Suprapubic skin (tissue), 4 donors: ENCODE measurements around the gene OSBP2.

ENCODE experiments used
- EP300 ChIP-seq: sonication (generic); formaldehyde crosslinking; IDR thresholded peaks from one replicate; pipeline ENCODE4 v1.6.1; 2017; ENCODE audit warnings: antibody characterized with exemption
- POLR2A ChIP-seq, 2 donors: fragments of 450-650 bp; IDR thresholded peaks; one replicate each; pipeline ENCODE4 v1.6.1; 2017; ENCODE audit warnings: antibody characterized with exemption in 2 of 2, mild to moderate bottlenecking in 2 of 2, moderate library complexity in 2 of 2
- POLR2AphosphoS5 ChIP-seq, 3 donors: sonication (generic); formaldehyde crosslinking; IDR thresholded peaks; one replicate each; pipeline ENCODE4 v1.6.1; 2017; ENCODE audit warnings: antibody characterized with exemption in 3 of 3
- TF ChIP-seq, protein P1 (sequence below), 2 donors: fragments of 200-600 bp in 1 of 2; fragments of 450-650 bp in 1 of 2; sonication (generic) in 1 of 2; IDR thresholded peaks; one replicate each; pipeline ENCODE4 v1.5.1; 2016 to 2019; ENCODE audit warnings: antibody characterized with exemption in 2 of 2, mild to moderate bottlenecking in 1 of 2, moderate library complexity in 1 of 2

DNA sequence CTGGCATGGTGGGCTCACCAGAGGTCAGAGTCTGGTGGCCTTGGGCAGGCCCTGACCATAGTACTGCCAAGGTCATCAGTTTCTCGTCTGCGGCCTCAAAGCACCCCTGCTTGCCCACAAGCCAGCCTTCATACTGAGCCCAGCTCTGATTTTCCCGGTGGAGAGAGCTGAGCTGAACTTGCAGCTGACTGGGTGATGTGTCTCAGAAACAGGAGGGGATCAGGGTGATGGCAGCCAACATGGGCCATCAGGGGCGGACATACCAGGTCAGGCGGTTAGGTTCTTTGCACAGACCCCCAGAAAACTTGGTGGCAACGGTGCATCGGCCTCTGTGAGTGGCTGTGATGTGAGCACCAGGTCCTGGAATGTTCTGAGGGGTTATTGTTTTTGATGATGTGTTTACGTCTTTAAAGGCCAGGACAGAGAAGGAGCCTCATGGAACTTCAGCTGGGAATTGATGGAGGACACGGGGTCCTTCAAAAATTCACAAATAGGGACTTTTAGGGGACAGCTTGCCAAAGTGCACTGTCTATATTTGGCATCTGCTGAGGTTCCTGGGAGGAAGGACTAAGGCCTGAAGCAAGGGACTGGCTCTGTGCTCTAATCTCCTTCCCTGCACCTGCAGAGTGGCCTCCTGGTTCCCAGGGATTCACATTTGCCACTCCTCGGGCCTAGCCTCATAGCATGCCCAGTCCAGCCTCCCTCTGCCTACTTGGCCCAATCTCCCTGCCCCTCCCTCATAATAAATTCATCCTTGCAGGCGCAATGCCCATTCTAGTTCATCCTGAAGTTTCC is 131.2 kb downstream of the OSBP2 start:
- TF ChIP-seq, protein P1, sequence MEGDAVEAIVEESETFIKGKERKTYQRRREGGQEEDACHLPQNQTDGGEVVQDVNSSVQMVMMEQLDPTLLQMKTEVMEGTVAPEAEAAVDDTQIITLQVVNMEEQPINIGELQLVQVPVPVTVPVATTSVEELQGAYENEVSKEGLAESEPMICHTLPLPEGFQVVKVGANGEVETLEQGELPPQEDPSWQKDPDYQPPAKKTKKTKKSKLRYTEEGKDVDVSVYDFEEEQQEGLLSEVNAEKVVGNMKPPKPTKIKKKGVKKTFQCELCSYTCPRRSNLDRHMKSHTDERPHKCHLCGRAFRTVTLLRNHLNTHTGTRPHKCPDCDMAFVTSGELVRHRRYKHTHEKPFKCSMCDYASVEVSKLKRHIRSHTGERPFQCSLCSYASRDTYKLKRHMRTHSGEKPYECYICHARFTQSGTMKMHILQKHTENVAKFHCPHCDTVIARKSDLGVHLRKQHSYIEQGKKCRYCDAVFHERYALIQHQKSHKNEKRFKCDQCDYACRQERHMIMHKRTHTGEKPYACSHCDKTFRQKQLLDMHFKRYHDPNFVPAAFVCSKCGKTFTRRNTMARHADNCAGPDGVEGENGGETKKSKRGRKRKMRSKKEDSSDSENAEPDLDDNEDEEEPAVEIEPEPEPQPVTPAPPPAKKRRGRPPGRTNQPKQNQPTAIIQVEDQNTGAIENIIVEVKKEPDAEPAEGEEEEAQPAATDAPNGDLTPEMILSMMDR (IDR thresholded peaks at IDR 0.05): no peak
- no peak for TF ChIP-seq POLR2AphosphoS5 (IDR thresholded peaks at IDR 0.05)
- no peak for TF ChIP-seq EP300
- TF ChIP-seq POLR2A (IDR thresholded peaks at IDR 0.05): no peak
